ENCODE data around the gene PPP4R4. TPM values are rescaled to one million over a fixed set of nuclear protein-coding genes. Genes with fewer than 3 reads are reported as not detected.

The PPP4R4 gene
- total and polyA plus RNA-seq, 8 donors, result 0.19 to 1.3 (median 0.66) TPM

- no peak overlapping the region for H3K27ac ChIP-seq
- FAIRE-seq (no peak), DNase-seq (no peak), ATAC-seq (peak; percentile 46 to 88 (median 78))
- no peaks in the 10 kb centered on the region for H3K9me3 ChIP-seq
- WGBS, 2 donors, result 4 to 11% methylated on average over 4 of the region's 4 CpGs
- peaks cover 0 to 14% (median 0%) of the 10 kb centered on the region in 4 donors for H3K27me3 ChIP-seq
- no peak overlapping the region for H3K4me3 ChIP-seq
- H3K4me1 ChIP-seq, result no peaks in the 10 kb centered on the region
- TF ChIP-seq, protein P1, sequence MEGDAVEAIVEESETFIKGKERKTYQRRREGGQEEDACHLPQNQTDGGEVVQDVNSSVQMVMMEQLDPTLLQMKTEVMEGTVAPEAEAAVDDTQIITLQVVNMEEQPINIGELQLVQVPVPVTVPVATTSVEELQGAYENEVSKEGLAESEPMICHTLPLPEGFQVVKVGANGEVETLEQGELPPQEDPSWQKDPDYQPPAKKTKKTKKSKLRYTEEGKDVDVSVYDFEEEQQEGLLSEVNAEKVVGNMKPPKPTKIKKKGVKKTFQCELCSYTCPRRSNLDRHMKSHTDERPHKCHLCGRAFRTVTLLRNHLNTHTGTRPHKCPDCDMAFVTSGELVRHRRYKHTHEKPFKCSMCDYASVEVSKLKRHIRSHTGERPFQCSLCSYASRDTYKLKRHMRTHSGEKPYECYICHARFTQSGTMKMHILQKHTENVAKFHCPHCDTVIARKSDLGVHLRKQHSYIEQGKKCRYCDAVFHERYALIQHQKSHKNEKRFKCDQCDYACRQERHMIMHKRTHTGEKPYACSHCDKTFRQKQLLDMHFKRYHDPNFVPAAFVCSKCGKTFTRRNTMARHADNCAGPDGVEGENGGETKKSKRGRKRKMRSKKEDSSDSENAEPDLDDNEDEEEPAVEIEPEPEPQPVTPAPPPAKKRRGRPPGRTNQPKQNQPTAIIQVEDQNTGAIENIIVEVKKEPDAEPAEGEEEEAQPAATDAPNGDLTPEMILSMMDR (IDR thresholded peaks at IDR 0.05), result peak in 3 of 4 donors; percentile 15 to 41 (median 34)
- no peaks in the 10 kb centered on the region for H3K36me3 ChIP-seq
- intact Hi-C loops (cut with DNase I), result no loop called here
Observed at GRCh38 chr14:94180655-94181271, 6.6 kb downstream of the PPP4R4 start.

DNA sequence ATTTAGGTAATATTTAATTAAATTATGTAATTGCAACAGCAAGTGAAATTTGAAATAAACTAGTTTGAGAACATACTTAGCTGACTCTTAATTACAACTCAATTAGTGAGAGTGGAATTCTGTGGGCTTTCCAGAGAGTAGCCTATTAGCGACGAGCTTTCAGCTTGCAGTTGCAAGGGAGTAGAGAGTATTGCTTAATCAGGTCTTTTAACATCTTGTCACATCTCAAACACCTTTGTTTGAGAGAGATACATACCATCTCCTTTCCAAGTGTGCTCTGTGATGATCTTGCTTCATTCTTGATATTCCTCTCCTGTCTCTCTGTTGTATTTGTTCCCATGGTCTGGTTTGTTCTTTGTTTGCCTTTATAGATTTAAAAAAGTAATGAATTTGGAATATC is 7.7 kb downstream of the PPP4R4 start:
- TF ChIP-seq, protein P1 (IDR thresholded peaks at IDR 0.05), result no peak
- Histone ChIP-seq H3K4me3 (no peak overlapping the region), H3K9me3 (no peaks in the 10 kb centered on the region), H3K36me3 (no peaks in the 10 kb centered on the region), H3K27ac (no peak overlapping the region), H3K4me1 (no peaks in the 10 kb centered on the region), H3K27me3 (peaks cover 0 to 9% (median 0%) of the 10 kb centered on the region in 4 donors)
- ATAC-seq (no peak), DNase-seq (no peak), FAIRE-seq (no peak)
- 48 to 61% methylated on average over 2 of the region's 2 CpGs for WGBS, 2 donors
- intact Hi-C loops (cut with DNase I), result no loop called here

DNA sequence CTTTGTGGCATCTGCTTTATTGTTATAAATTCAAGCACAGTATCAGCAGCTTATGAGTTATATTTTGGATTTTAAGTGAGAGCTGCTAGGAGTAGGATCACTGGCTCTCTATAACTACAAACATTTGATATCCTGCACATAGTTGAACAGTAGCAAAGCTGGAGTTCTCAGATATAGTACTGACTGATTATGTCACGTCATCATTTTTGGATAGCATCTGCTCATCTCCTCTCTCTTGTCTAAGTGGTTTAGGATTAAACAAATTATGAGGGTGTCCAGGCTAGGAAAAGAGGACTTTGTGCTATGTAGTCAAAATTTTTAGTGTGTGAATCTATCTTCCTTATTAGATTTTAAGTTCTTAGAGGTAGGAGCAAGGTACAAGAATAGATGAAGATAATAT is 18.4 kb downstream of the PPP4R4 start:
- ATAC-seq, result no peak
- H3K4me3 ChIP-seq, result no peak overlapping the region
- FAIRE-seq, result no peak
- no peaks in the 10 kb centered on the region for H3K36me3 ChIP-seq
- no peaks in the 10 kb centered on the region for H3K4me1 ChIP-seq
- peaks cover 0 to 4% (median 0%) of the 10 kb centered on the region in 4 donors for H3K27me3 ChIP-seq
- 58 to 66% methylated on average over 1 of the region's 1 CpG for WGBS, 2 donors
- DNase-seq, result no peak
- no peaks in the 10 kb centered on the region for H3K9me3 ChIP-seq
- no peak overlapping the region for H3K27ac ChIP-seq
- TF ChIP-seq, protein P1 (IDR thresholded peaks at IDR 0.05), result no peak
- intact Hi-C loops (cut with DNase I), result no loop called here

DNA sequence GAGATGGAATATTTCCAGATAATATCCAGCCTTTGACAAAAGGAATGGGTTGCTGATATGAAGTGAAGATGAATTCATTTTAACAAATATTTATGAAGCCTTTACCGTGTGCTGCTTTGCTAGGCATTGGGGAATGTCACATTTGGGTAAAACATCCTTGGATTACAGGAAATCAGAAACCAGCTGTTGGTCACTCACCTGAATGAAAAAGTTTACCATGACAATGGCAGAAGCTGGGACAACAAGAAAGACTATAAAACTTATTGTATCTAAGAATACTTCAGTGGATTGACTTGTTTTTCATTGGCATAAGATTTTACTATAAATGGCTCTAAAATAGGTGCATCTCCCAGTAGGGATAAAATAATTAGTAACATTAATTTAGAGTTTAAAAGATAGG is 19.7 kb downstream of the PPP4R4 start:
- no peaks in the 10 kb centered on the region for H3K27me3 ChIP-seq
- intact Hi-C loops (cut with DNase I), result no loop called here
- DNase-seq (no peak), ATAC-seq (no peak), FAIRE-seq (no peak)
- H3K9me3 ChIP-seq, result no peaks in the 10 kb centered on the region
- no peak overlapping the region for H3K27ac ChIP-seq
- no peaks in the 10 kb centered on the region for H3K36me3 ChIP-seq
- no peak overlapping the region for H3K4me3 ChIP-seq
- TF ChIP-seq, protein P1 (IDR thresholded peaks at IDR 0.05), result no peak
- H3K4me1 ChIP-seq, result no peaks in the 10 kb centered on the region
- 52 to 64% methylated on average over 1 of the region's 1 CpG for WGBS, 2 donors

DNA sequence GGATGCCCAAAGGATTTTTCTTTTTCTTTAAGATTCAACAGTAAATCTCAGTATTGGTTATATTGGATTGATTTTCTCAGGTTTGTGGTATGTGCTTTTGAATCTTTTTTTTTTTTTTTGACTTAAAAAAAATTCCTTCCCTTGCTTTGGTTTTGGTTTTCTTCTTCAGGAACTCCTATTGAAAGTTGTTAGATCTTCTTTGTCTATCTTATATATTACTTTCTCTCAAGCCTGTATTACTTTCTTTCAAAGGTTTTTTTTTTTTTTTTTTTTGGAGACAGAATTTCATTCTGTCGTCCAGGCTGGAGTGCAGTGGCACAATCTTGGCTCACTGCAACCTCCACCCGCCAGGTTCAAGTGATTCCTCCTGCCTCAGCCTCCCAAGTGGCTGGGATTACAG is 21.9 kb downstream of the PPP4R4 start:
- Histone ChIP-seq H3K27ac (no peak overlapping the region), H3K36me3 (no peaks in the 10 kb centered on the region), H3K9me3 (no peaks in the 10 kb centered on the region), H3K4me3 (no peak overlapping the region), H3K4me1 (no peaks in the 10 kb centered on the region), H3K27me3 (no peaks in the 10 kb centered on the region)
- FAIRE-seq (no peak), DNase-seq (no peak), ATAC-seq (no peak)
- TF ChIP-seq, protein P1 (IDR thresholded peaks at IDR 0.05), result no peak
- WGBS, 2 donors, result 68 to 77% methylated on average over 2 of the region's 2 CpGs
- intact Hi-C loops (cut with DNase I), result no loop called here

All from pancreas (tissue), 10 donors.